Motor neuron (in vitro differentiated cells): ENCODE measurements around the gene CNPY4. TPM values are rescaled to one million over a fixed set of nuclear protein-coding genes. Genes with fewer than 3 reads are reported as not detected.

Source experiments
- ATAC-seq, 8 experiments: fragments of 200-7000 bp; cut with Tn5 transposase; replicated peaks in 6 of 8; 2 replicates each; pipeline ENCODE4 v1.8.0; 2021; ENCODE audit warnings: mild to moderate bottlenecking in 8 of 8, moderate library complexity in 8 of 8
- H3K27ac ChIP-seq, 2 donors: fragments of 250-450 bp; sonication (Bioruptor Pico); 2 replicates each; pipeline ENCODE4 v1.9.0; 2021; ENCODE audit warnings: antibody characterized with exemption in 2 of 2, mild to moderate bottlenecking in 2 of 2, moderate library complexity in 1 of 2
- H3K4me1 ChIP-seq, 2 donors: fragments of 250-450 bp; sonication (Bioruptor Pico); replicated peaks in 1 of 2; 2 replicates each; pipeline ENCODE4 v1.6.1; 2021; ENCODE audit warnings: antibody characterized with exemption in 2 of 2, mild to moderate bottlenecking in 2 of 2, moderate library complexity in 1 of 2
- H3K4me3 ChIP-seq, 5 donors: fragments of 250-450 bp; sonication (Bioruptor Pico); 2 replicates each; pipeline ENCODE4 v1.9.0; 2021; ENCODE audit warnings: antibody characterized with exemption in 5 of 5, mild to moderate bottlenecking in 5 of 5, moderate library complexity in 4 of 5
- WGBS, 10 experiments: fragments of 450-650 bp; shearing (Covaris generic); methylation state at CpG; one replicate each; pipeline ENCODE4 v1.0.0; 2022; 5-methylcytosine and 5-hydroxymethylcytosine counted together
- in situ Hi-C, 9 experiments: fragments of 400-800 bp; cut with MboI; loops; one replicate each; pipeline ENCODE4 v1.15.0; 2021; ENCODE audit warnings: low sequenced_read_pairs in 9 of 9, low pct_unique_long_range_greater_than_20kb in 2 of 9; ENCODE audit not compliant: unreplicated experiment in 9 of 9
- total RNA-seq, 8 experiments: library from RNA; unstranded; fragments of 300-600 nt; gene quantifications; 2 replicates each; pipeline versions ENCODE4 v1.2.3 to v1.2.4, GENCODE V29; 2022

The CNPY4 gene
- total RNA-seq, 8 experiments from 2014 or later, result 11.3 to 46.0 (median 16.2) TPM

DNA sequence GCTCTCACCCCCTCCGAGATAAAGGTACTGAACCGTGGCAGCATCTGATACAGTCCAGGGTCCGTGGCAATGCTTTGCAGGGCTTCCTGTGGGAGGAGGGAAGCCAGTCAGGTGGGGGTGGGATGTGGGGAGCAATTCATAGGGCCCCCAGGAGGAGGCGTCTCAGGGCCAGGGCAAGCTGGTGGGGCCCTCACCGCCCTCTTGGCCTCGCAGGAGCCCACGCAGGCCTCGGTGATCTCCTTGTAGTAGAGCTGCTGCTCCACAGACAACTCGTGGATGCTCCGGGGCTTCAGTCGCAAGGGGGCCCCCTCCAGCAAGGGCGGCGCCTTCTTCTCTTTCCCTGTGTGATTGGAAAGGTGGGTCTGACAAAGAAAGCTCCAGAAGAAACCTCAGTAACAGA is 7.5 kb upstream of the CNPY4 start:
- WGBS, 10 experiments, result 92 to 100% methylated on average over 5 to 8 of the region's 13 CpGs; no CpG with 5 or more reads in 8 of the 10 experiments
- in situ Hi-C loops, result no loop called here
- peak in 1 of 8 experiments; percentile 9 for ATAC-seq

DNA sequence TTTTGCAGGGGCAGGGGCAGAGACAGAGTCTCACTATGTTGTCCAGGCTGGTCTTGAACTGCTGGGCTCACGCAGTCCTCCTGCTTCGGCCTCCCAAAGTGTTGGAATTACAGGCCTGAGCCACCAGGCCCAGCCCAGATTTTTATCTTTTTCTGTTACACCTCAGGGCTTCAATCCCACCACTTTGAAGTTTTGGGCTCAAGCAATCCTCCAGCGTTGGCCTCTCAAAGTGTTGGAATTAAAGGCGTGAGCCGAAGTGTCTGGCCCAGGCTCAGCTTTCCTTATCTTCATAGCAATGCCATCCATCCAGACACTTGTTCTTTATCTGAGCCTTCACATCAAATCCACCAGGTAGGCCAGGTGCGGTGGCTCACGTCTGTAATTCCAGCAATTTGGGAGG is 4.4 kb upstream of the CNPY4 start:
- Histone ChIP-seq H3K4me3 (no peak overlapping the region), H3K4me1 (peaks cover 0 to 5% of the 10 kb centered on the region in 2 donors), H3K27ac (no peak overlapping the region)
- in situ Hi-C loops, result no loop called here
- ATAC-seq, result no peak
- 73 to 100% (median 99%) methylated on average over 2 to 5 of the region's 7 CpGs; no CpG with 5 or more reads in 6 of the 10 experiments for WGBS, 10 experiments

More for the DNA sequence above, 7.5 kb upstream of the CNPY4 start:
- Histone ChIP-seq H3K4me3 (no peak overlapping the region), H3K4me1 (no peaks in the 10 kb centered on the region), H3K27ac (no peak overlapping the region)

DNA sequence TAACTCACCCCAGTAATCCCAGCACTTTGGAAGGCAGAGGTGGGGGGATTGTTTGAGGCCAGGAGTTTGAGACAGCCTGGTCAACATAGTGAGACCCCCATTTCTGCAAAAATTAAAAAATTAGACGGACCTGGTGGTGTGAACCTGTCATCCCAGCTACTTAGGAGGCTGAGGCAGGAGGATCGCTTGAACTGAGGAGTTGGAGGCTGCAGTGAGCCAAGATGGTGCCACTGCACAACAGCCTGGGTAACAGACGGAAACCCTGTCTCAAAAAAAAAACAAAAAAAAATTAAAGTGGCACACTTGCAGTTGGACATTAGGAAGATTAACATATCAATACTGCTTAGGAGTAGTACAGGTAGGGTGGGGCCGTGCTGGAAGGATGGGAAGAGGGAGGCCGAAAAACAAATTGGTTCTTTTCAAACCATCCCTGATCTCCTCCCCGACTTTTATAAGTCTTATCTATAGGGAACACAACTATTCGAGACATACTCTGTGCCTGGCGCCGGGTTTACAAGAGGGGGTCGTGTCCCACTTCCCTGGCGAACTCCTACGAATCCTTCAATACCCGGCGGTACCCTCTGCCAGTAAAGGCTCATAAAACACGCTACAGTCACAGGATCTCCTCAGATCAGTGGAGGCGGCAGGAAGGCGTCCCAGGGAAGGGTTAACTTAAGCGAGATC is 904 bp upstream of the CNPY4 start:
- peak overlapping the region; percentile 98 for H3K27ac ChIP-seq
- WGBS, 10 experiments, result 0 to 56% (median 21%) methylated on average over 3 to 10 of the region's 18 CpGs
- in situ Hi-C loops, result no loop called here

DNA sequence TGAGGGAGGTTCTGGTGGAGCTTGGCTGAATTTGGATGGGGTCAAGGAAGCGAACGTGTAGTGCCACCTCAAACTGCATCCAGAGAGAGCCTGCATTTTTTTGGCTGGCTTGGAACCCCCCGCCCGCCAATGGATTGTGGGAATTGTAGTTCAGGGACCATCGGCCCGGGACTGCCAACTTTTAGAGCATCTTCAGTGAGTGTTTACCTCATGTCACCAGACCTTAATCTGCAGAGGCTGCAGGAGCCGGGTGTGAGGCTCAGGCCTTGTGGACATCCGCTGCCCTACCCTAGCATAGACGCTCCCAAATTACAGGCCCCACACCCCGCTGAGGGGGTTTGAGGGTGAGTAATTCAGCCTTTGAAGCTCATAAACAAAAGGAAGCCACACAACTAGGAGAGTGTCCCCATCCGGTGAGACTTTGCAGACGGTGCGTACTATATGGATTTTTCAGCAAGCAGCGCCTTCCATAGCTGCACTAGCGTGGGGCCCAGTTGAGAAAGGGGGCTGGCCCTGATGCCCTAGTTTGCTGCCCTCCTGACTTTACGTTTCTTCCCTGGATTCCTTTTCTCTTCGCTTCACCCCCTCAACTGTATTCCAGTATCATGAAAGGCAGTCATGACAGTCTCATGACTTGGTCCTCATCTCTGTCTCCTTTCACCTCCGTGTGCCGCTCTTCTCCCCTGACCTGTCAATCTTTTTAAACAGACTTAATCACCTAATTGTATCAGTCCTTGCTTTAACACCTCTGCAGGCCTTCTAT is 717 bp downstream of the CNPY4 start:
- 0 to 50% (median 25%) methylated on average over 1 to 6 of the region's 19 CpGs; no CpG with 5 or more reads in 1 of the 10 experiments for WGBS, 10 experiments
- ATAC-seq, result peak; percentile 28 to 69 (median 59)
- in situ Hi-C loops, result no loop called here
- Histone ChIP-seq H3K27ac (peak overlapping the region; percentile 98), H3K4me1 (peaks cover 4 to 9% of the 10 kb centered on the region in 2 donors), H3K4me3 (peak overlapping the region; percentile 81 to 89 (median 88))

More for the DNA sequence above, 904 bp upstream of the CNPY4 start:
- ATAC-seq, result no peak
- peak overlapping the region; percentile 81 to 89 (median 88) for H3K4me3 ChIP-seq
- H3K4me1 ChIP-seq, result peaks cover 4 to 9% of the 10 kb centered on the region in 2 donors

DNA sequence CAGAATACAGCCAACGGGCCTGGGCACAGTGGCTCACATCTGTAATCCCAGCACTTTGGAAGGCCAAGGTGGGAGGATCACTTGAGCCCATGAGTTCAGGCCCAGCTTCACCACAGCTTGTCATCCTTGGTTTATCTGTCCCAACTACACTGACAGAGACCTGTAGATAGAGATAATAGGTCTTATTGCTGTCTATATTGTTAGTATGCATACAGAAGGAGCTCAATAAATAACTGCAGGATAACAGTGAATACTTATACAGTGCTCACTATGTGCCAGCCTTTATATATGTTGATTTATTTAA is 1.3 kb downstream of the CNPY4 start:
- WGBS, 10 experiments, result 0 to 43% (median 0%) methylated on average over 1 of the region's 1 CpG; no CpG with 5 or more reads in 5 of the 10 experiments
- peak overlapping the region; percentile 32 to 98 for H3K27ac ChIP-seq
- ATAC-seq, result no peak

DNA sequence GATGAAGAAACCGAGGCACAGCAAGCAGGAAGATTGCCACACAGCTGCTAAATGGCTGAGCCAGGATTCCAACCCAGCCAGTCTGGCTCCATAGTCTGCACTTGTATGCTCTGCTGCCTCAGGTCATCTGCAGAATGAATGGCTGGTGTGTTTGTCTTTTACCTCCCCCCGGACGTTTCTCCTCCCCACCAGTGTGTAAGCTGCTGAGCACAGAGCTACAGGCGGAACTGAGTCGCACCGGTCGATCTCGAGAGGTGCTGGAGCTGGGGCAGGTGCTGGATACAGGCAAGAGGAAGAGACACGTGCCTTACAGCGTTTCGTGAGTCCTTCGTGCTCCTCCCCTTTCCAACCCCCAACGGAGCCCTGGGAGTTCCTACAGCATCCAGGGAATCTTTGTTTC is 2.6 kb downstream of the CNPY4 start:
- ATAC-seq, result no peak
- no peak overlapping the region for H3K4me3 ChIP-seq
- in situ Hi-C loops, result no loop called here
- WGBS, 10 experiments, result 76 to 83% (median 79%) methylated on average over 2 to 11 of the region's 13 CpGs; no CpG with 5 or more reads in 6 of the 10 experiments
- peaks cover 7 to 9% of the 10 kb centered on the region in 2 donors for H3K4me1 ChIP-seq
- no peak overlapping the region for H3K27ac ChIP-seq

More for the DNA sequence above, 1.3 kb downstream of the CNPY4 start:
- Histone ChIP-seq H3K4me1 (peaks cover 4 to 9% of the 10 kb centered on the region in 2 donors), H3K4me3 (peak overlapping the region; percentile 81 to 89 (median 88))
- in situ Hi-C loops, result no loop called here

DNA sequence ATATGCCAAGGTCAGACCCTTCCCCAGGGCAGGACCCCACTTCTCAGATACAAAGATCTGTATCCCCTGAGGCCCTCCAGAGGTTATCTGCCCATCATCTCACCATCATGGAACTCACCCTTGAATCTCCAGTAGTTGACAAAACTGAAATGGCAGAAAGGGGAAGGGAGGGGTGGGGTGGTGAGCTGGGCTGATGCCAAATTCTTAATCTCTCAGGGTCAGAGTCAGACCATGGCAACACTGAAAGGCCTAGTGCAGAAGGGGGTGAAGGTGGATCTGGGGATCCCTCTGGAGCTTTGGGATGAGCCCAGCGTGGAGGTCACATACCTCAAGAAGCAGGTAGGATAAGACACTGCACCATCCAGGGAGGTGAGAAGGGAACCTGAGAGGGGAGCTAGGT is 3.1 kb downstream of the CNPY4 start:
- WGBS, 10 experiments, result 100% methylated on average over 1 of the region's 1 CpG; no CpG with 5 or more reads in 9 of the 10 experiments
- in situ Hi-C loops, result no loop called here

DNA sequence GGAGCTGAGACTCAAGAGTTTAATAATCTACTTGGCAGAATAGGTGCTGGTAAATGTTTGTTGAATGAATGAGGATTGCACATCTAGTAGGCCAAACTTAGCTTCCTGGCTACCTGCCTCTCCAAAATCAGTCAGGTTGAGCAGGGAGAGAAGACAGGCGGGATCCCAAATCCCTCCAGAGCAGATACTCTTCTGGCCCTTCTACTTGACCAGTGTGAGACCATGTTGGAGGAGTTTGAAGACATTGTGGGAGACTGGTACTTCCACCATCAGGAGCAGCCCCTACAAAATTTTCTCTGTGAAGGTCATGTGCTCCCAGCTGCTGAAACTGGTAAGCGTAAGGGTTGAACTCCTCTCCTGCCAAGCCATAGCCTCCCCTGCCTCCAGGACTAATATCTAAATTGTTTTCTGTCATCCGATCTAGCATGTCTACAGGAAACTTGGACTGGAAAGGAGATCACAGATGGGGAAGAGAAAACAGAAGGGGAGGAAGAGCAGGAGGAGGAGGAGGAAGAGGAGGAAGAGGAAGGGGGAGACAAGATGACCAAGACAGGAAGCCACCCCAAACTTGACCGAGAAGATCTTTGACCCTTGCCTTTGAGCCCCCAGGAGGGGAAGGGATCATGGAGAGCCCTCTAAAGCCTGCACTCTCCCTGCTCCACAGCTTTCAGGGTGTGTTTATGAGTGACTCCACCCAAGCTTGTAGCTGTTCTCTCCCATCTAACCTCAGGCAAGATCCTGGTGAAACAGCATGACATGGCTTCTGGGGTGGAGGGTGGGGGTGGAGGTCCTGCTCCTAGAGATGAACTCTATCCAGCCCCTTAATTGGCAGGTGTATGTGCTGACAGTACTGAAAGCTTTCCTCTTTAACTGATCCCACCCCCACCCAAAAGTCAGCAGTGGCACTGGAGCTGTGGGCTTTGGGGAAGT is 5.1 kb downstream of the CNPY4 start:
- 57 to 100% (median 88%) methylated on average over 1 to 4 of the region's 4 CpGs; no CpG with 5 or more reads in 2 of the 10 experiments for WGBS, 10 experiments
- Histone ChIP-seq H3K4me1 (peaks cover 11 to 16% of the 10 kb centered on the region in 2 donors), H3K27ac (no peak overlapping the region), H3K4me3 (no peak overlapping the region)
- in situ Hi-C loops, result no loop called here
- peak in 1 of 8 experiments; percentile 9 for ATAC-seq

More for the DNA sequence above, 3.1 kb downstream of the CNPY4 start:
- Histone ChIP-seq H3K4me1 (peaks cover 7 to 9% of the 10 kb centered on the region in 2 donors), H3K27ac (no peak overlapping the region), H3K4me3 (no peak overlapping the region)
- no peak for ATAC-seq

DNA sequence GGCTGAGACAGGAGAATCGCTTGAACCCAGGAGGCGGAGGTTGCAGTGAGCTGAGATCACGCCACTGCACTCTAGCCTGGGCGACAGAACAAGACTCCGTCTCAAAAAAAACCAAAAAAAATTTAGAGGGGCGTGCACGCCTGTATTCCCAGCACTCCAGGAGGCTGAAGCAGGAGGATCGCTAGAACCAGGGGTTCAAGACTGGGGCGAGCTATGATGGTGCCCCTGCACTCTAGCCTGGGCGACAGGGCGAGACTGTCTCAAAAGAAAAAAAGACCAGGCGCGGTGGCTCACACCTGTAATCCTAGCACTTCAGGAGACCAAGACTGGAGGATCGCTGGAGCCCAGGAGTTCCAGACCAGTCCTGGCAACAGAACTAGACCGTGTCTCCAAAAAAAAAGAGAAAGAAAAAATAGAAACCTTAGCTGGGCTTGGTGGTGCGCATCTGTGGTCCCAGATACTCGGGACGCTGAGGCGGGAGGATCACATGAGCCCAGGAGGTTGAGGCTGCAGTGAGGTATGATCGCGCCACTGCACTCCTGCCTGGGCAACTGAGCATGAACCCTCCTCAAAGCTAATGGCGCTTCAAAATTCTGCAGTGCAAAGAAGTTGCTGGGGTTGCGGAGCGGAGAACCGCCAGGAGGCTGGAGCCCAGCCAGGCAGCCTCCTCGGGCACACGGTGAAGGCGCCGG is 7.0 kb downstream of the CNPY4 start:
- WGBS, 10 experiments, result 0 to 50% (median 10%) methylated on average over 2 to 10 of the region's 29 CpGs; no CpG with 5 or more reads in 1 of the 10 experiments
- peak overlapping the region; percentile 41 to 66 (median 53) for H3K4me3 ChIP-seq
- in situ Hi-C loops, result no loop called here
- H3K4me1 ChIP-seq, result peaks cover 7 to 12% of the 10 kb centered on the region in 2 donors
- peak overlapping the region; percentile 82 to 93 for H3K27ac ChIP-seq
- ATAC-seq, result peak in 4 of 8 experiments; percentile 14 to 30 (median 18)

DNA sequence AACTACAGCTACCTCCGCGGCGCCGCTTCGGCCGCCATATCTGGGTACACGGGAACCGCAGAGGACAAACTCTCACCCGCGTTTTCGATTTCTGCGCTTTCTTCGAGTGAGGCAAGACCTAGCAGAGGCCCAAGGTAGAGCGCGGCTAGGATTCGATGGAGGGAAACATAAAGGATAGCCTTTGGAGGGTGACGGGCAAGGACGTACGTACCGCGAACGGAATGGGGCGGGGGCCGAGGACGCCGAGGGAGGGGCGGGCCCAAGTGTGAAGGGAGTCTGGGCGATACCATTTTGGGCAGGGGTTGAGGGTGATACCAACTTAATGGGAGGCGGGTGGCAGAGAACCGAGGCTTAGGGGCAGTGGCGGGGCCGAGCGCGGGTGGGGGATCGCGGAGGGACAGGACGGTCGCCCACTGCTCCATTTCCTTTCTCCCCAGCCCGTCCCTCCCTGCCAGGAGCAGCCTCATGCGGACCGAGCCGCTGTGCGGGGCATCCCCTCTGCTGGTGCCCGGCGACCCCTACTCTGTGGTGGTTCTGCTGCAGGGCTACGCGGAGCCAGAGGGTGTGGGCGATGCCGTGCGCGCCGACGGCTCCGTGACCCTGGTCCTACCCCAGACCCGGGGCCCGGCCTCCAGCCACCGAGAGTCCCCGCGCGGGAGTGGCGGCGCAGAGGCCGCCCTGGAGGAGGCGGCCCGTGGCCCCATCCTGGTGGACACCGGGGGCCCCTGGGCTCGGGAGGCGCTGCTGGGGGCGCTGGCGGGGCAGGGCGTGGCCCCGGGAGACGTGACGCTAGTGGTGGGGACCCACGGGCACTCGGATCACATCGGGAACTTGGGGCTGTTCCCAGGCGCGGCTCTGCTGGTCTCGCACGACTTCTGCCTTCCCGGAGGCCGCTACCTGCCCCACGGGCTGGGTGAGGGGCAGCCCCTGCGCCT is 7.8 kb downstream of the CNPY4 start, which contains the start of gene MBLAC1:
Gene MBLAC1, plus strand, starts transcription at position 37 of the 935 bp plus-strand sequence. Its CDS starts 429 bp downstream, at position 466.
- 0 to 10% methylated on average over 1 to 2 of the region's 85 CpGs; no CpG with 5 or more reads in 8 of the 10 experiments for WGBS, 10 experiments
- H3K4me3 ChIP-seq, result peak within 1 kb of the TSS; percentile 41 to 66 (median 53)
- H3K4me1 ChIP-seq, result peaks cover 7 to 12% of the 10 kb centered on the region in 2 donors
- in situ Hi-C loops, result no loop called here
- peak within 1 kb of the TSS; percentile 82 to 93 for H3K27ac ChIP-seq
- peak; percentile 78 to 85 (median 81) for ATAC-seq
